Ishikawa (cell line): ENCODE results near the gene NOTCH1.

Source experiments
- CEBPB ChIP-seq: IDR thresholded peaks from 2 replicates; pipeline ENCODE4 v1.6.1; 2012
- EP300 ChIP-seq: IDR thresholded peaks from 2 replicates; pipeline ENCODE4 v1.6.1; 2012; ENCODE audit warnings: borderline replicate concordance
- TAF1 ChIP-seq: IDR thresholded peaks from 2 replicates; pipeline ENCODE4 v1.6.1; 2012; ENCODE audit warnings: low read depth, mild to moderate bottlenecking
- TCF12 ChIP-seq: IDR thresholded peaks from 2 replicates; pipeline ENCODE4 v1.6.1; 2012; ENCODE audit warnings: low read depth

DNA sequence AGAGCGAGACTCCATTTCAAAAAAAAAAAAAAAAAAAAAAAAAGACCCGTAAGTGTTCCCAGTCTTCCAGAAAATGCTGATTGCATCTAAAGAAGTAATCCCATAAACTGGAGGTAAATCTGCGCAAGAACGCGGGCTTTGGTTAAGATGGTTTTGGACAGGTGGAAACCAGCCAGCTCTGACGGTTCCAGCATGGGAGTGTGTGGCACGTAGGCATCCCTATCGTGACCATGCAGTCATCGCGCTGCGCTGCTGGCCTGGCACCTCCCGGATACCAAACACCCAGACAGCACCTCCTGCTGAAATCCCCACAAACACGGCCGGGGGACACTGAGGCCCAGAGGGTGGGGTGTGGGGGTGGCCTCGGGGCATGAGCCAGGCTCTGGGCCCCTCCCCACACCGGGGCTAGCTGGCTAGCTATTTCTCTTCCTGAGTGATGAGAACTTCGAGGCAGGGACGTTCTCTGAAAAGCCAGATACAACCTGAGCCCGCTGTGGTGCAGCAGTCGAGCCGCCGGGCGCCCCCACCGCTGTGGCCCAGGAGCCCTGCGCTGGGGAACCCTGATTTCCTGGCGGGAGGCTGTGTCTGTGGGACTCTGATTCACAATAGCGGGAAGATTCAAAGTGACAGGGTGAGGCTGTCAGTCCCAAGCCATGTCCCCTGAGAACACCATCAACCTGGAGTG, 32.2 kb upstream of the NOTCH1 start:
- TF ChIP-seq TCF12 = no peak
- TF ChIP-seq EP300 = no peak
- TF ChIP-seq CEBPB = no peak
- TF ChIP-seq TAF1 = no peak
